Measurements from ENCODE around the gene MAP2K5.

DNA sequence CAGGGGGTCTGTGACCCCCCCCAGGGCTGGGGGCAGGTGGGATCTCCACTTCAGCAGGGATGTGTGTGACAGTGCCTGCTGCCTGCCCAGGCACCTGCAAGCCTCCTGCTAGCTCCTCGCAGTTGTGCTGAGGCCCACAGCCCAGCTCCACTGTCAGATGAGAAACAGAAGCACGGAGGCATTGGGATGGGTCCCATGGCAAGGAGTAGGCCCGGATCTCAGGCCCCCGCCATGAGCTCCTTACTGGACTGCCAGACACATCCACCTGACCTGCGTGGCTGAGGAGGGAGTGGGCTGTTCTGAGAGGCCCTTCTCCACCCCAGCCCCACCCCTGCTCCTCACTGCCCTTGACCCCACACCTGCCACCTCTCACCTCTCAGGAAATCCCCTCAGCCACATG, 264.6 kb downstream of the MAP2K5 start:
- TF ChIP-seq POLR2A (IDR thresholded peaks at IDR 0.05; ENCODE audit: low read length) (no peak), GATA1 (IDR thresholded peaks at IDR 0.05; ENCODE audit: low read depth, low read length) (no peak)
